Breast epithelium (tissue), 4 donors: ENCODE results near the gene HIF1A. TPM values are rescaled to one million over a fixed set of nuclear protein-coding genes. Genes with fewer than 3 reads are reported as not detected.

Experiments used
- DNase-seq, 2 donors: peaks; one replicate each; pipeline ENCODE4 v3.0.0-alpha.2; 2019; ENCODE audit warnings: low spot score in 2 of 2
- H3K27ac ChIP-seq, 2 donors: fragments of 200-600 bp; sonication (generic) in 1 of 2; one replicate each; pipeline ENCODE4 v1.5.1; 2016 to 2019; ENCODE audit warnings: mild to moderate bottlenecking in 1 of 2
- H3K27me3 ChIP-seq, 2 donors: fragments of 200-600 bp; sonication (generic) in 1 of 2; one replicate each; pipeline versions ENCODE4 v1.5.1 to v1.6.0; 2017 to 2019; ENCODE audit warnings: control low read depth in 1 of 2, mild to moderate bottlenecking in 1 of 2
- H3K36me3 ChIP-seq: fragments of 200-600 bp; one replicate; pipeline ENCODE4 v1.5.1; 2019
- H3K4me1 ChIP-seq, 2 donors: fragments of 200-600 bp; sonication (generic); one replicate each; pipeline ENCODE4 v1.5.1; 2016 to 2019; ENCODE audit warnings: control low read depth in 1 of 2
- H3K4me3 ChIP-seq, 3 donors: fragments of 200-600 bp; sonication (generic); 1 replicate in 2 of 3; 2 replicates in 1 of 3; pipeline ENCODE4 v1.5.1; 2016 to 2019; ENCODE audit warnings: mild to moderate bottlenecking in 3 of 3, moderate library complexity in 2 of 3
- H3K9me3 ChIP-seq, 2 donors: fragments of 200-600 bp; sonication (generic) in 1 of 2; one replicate each; pipeline ENCODE4 v1.5.1; 2016 to 2019; ENCODE audit warnings: control low read depth in 1 of 2
- CTCF ChIP-seq, 3 donors: fragments of 450-650 bp; IDR thresholded peaks; one replicate each; pipeline ENCODE4 v1.5.1; 2016 to 2017; ENCODE audit warnings: antibody characterized with exemption in 3 of 3, mild to moderate bottlenecking in 3 of 3, moderate library complexity in 3 of 3
- POLR2A ChIP-seq: fragments of 450-650 bp; IDR thresholded peaks from one replicate; pipeline ENCODE4 v1.6.1; 2016; ENCODE audit warnings: antibody characterized with exemption, mild to moderate bottlenecking, moderate library complexity
- POLR2AphosphoS5 ChIP-seq, 3 donors: sonication (generic); formaldehyde crosslinking; IDR thresholded peaks; one replicate each; pipeline ENCODE4 v1.6.1; 2017; ENCODE audit warnings: antibody characterized with exemption in 3 of 3
- intact Hi-C: fragments of 100-400 bp; cut with DNase I; formaldehyde crosslinking; loops from one replicate; pipeline ENCODE4 v1.15.1; 2023; ENCODE audit warnings: low total_unique reads
- total RNA-seq, 3 donors: library from RNA; depleted of rRNA; stranded (reverse); fragments of >200 nt; gene quantifications; one replicate each; pipeline ENCODE4 v1.1.0, GENCODE V29; 2016

Gene HIF1A
- total RNA-seq, 3 donors from 2014 or later: 64.8 to 104 (median 92.3) TPM

- Histone ChIP-seq H3K9me3 (no peaks in the 10 kb centered on the region), H3K27ac (no peak overlapping the region), H3K36me3 (no peaks in the 10 kb centered on the region), H3K4me3 (no peak overlapping the region), H3K27me3 (no peaks in the 10 kb centered on the region), H3K4me1 (no peaks in the 10 kb centered on the region)
- TF ChIP-seq POLR2AphosphoS5 (IDR thresholded peaks at IDR 0.05) (no peak), CTCF (IDR thresholded peaks at IDR 0.05) (no peak), POLR2A (no peak)
- no peak for DNase-seq
- intact Hi-C loops: loop anchor here (10.0 kb wide), 1 partner anchor 1456 kb away; no protein-coding TSS in a partner anchor
These were observed 25.4 kb downstream of the HIF1A start for GRCh38 chr14:61720741-61721140.

GRCh38 chr14:61724133-61724532 lies 28.8 kb downstream of the HIF1A start:
- Histone ChIP-seq H3K4me1 (no peaks in the 10 kb centered on the region), H3K4me3 (no peak overlapping the region), H3K9me3 (no peaks in the 10 kb centered on the region), H3K27ac (no peak overlapping the region), H3K36me3 (no peaks in the 10 kb centered on the region), H3K27me3 (no peaks in the 10 kb centered on the region)
- intact Hi-C loops: loop anchor here (10.0 kb wide), 1 partner anchor 1459 kb away; no protein-coding TSS in a partner anchor
- TF ChIP-seq CTCF (IDR thresholded peaks at IDR 0.05) (no peak), POLR2AphosphoS5 (IDR thresholded peaks at IDR 0.05) (no peak), POLR2A (no peak)
- no peak for DNase-seq

- H3K4me1 ChIP-seq: no peaks in the 10 kb centered on the region
- no peak overlapping the region for H3K27ac ChIP-seq
- H3K9me3 ChIP-seq: no peaks in the 10 kb centered on the region
- DNase-seq: no peak
- no peak overlapping the region for H3K4me3 ChIP-seq
- no peaks in the 10 kb centered on the region for H3K27me3 ChIP-seq
- H3K36me3 ChIP-seq: no peaks in the 10 kb centered on the region
- TF ChIP-seq POLR2AphosphoS5 (IDR thresholded peaks at IDR 0.05) (no peak), CTCF (IDR thresholded peaks at IDR 0.05) (no peak), POLR2A (no peak)
- intact Hi-C loops: loop anchor here (10.0 kb wide), 1 partner anchor 1462 kb away; no protein-coding TSS in a partner anchor
These were observed 31.7 kb downstream of the HIF1A start for GRCh38 chr14:61726778-61727658.

GRCh38 chr14:61730756-61731373 lies 35.6 kb downstream of the HIF1A start:
- peaks cover 10% of the 10 kb centered on the region for H3K36me3 ChIP-seq

More at GRCh38 chr14:61730756-61731373, 35.6 kb downstream of the HIF1A start:
- Histone ChIP-seq H3K9me3 (no peaks in the 10 kb centered on the region), H3K4me3 (no peak overlapping the region), H3K27ac (no peak overlapping the region), H3K4me1 (no peaks in the 10 kb centered on the region), H3K27me3 (no peaks in the 10 kb centered on the region)
- TF ChIP-seq CTCF (IDR thresholded peaks at IDR 0.05): peak in 2 of 3 donors; percentile 35 to 63
- TF ChIP-seq POLR2A: no peak
- TF ChIP-seq POLR2AphosphoS5 (IDR thresholded peaks at IDR 0.05): no peak
- intact Hi-C loops: loop anchor here (10.0 kb wide), 1 partner anchor 266 kb away; no protein-coding TSS in a partner anchor
- DNase-seq: no peak
